Stimulated activated CD4-positive, alpha-beta T cell treated with anti-CD3 and anti-CD28 coated beads, Interleukin-2, amount 100 ng/mL, for 4 hours (primary cell): Measurements from ENCODE around the gene SMIM14.
"Not testable (repeated sequence)": the region's sequence is repeated elsewhere in the genome, so short reads cannot be mapped to it uniquely, and the experiment has no call there.

ENCODE experiments used
- DNase-seq: peaks from one replicate; pipeline ENCODE4 v3.0.0-alpha.2; 2020; ENCODE audit warnings: low read depth

SMIM14 gene

GRCh38 chr4:39596971-39597370 is 41.7 kb downstream of the SMIM14 start:
- no peak for DNase-seq

DNA sequence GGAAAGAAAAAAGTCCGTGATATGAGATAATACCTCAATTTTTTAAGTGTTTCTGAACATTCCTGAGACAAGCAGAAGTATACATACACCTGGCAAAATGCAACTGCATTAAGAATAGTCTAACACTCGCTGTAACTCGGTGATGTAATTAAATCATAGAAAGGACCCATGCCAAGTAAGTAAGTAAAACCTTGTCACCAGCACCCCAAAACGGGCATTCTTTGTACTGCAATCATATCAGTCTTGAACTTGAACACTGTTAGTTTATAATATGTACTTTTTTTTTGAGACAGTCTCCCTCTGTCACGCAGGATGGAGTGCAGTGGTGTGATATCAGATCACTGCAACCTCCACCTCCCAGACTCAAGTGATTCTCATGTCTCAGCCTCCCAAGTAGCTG is 47.4 kb downstream of the SMIM14 start:
- DNase-seq, result no peak

DNA sequence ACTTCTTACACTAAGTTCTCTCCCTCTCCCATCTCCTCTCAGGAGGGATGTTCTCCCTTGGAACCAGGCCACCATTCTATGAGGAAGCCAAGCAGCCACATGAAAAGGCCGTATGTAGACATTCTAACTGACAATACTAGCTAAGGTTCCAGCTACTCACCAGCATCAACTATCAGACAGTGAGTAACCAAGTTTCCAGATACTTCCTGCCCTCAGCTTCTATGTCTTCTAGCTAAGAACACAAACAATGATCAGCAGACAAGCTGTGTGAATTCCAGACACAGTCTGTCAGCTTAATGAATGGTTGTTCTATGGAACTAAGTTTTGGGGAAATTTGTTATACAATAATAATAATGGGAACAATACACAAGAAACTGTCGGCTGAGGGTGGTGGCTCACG is 50.8 kb downstream of the SMIM14 start:
- no peak for DNase-seq

GRCh38 chr4:39574946-39575345 is 63.7 kb downstream of the SMIM14 start:
- DNase-seq, result no peak

DNA sequence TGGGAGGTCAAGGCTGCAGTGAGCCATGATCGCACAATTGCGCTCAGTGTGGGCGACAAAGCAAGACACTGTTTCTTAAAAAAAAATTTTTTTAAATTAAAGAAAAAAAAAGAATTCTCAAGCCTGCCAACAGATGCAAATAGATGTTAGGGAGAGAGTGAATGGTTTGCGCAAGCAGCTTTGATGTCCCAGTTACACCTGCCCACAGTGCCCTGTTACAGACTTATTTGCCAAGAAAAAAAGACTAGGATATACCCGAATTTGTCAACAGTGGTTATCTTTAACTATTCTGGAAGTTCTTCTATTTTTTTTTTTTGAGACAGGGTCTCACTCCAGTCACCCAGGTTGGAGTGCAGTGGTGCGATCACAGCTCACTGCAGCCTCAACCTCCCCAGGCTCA is 67.2 kb downstream of the SMIM14 start:
- DNase-seq, result no peak

- DNase-seq, result no peak
Measured at GRCh38 chr4:39571054-39571453, 67.6 kb downstream of the SMIM14 start.

DNA sequence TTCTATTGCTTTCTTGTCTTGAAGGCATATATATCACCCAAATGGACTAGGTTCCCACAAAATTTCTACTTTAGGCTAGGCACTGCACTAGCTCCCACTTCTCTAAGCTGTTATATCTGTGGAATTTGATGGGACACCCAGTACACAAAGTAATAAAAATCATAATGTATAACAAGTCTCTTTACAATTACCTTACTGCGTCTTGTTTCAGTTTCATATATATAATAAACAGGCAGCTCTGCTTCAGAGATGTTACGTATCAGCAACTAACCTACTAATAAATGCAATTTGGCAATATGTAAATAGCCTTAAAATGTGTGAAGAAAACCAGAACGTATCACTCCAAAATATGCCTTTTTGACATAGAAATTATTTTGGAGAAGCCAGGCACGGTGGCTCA is 69.5 kb downstream of the SMIM14 start:
- DNase-seq, result no peak

DNA sequence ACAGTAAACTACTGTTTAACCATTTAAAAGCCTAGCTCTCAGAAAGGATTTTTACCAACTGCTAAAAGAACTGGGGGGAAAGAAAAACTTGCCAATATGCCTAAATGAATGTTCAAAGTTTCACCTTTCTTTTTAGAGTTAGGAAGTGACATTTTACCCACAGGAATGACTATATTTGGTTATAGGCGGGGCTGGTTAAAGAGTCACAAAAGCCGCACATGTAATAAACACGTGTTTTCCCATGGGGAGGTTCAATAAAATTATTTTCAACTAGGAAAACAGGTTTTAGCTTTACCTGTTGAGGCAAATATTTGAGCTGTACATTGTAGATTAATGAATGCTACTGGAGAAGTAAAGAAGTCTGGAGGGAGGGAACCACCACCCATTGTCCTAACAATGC is 69.9 kb downstream of the SMIM14 start:
- no peak for DNase-seq

- DNase-seq, result no peak
Measured at GRCh38 chr4:39565878-39566600, 72.6 kb downstream of the SMIM14 start.

DNA sequence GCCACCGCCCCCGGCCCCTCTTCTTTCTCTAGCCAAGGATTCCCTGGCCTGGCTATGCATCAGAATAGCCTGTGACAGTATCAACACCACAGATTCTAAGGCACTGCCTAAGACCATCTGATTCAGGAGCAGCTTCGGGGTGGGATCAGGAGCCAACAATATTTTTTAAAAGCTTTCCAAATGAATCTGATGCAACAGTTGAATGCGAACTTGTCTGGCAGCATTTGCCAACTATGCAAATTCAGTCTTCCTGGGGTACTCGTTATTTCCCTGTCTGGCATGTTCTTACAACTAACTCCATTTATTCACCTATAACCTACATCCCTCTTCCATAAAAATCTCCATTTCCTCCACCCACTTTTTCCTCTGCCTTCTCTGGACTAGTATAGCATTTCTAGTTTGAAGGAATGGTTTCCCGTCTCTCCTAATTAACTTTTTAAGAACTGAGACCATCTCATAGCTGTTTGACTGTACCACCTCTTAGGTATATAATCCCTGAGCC is 75.3 kb downstream of the SMIM14 start:
- DNase-seq, result no peak

- DNase-seq, result no peak
Measured at GRCh38 chr4:39562792-39563191, 75.9 kb downstream of the SMIM14 start.

DNA sequence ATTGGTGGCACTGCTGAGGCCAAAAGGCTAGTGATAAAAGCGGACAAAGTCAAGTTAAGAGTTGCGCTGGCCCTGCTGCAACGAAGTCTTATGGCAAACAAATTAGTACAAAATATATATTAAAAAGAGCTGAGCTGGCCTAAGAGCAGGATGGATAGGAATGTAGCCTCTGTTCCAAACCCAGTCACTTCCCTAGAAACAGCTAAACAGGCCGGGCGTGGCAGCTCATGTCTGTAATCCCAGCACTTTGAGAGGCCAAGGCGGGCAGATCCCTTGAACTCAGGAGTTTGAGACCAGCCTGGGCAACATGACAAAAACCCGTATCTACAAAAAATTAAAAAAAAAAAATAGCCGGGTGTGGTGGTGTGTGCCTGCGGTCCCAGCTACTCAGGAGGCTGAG is 79.0 kb downstream of the SMIM14 start:
- no peak for DNase-seq

DNA sequence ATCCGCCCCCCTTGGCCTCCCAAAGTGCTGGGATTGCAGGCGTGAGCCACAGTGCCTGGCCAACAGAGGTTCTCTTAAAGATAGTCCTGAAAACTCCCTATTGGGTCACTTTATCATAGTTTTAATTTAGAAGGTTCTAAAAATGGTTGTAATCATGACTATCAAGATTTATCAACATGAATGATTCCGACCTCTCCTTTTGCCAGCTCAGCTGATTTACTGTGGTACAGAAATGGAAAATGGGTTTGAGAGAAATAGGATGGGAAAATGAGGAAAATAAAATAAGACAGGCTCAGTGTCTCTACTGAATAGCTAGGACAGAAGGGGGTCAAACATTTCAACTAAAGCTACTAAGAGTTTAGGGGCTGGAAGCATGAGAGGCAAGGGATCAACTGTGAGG is 83.2 kb downstream of the SMIM14 start:
- no peak for DNase-seq

GRCh38 chr4:39548425-39549067 is 90.1 kb downstream of the SMIM14 start:
- no peak for DNase-seq

GRCh38 chr4:39544580-39545315 is 93.9 kb downstream of the SMIM14 start:
- DNase-seq, result no peak

DNA sequence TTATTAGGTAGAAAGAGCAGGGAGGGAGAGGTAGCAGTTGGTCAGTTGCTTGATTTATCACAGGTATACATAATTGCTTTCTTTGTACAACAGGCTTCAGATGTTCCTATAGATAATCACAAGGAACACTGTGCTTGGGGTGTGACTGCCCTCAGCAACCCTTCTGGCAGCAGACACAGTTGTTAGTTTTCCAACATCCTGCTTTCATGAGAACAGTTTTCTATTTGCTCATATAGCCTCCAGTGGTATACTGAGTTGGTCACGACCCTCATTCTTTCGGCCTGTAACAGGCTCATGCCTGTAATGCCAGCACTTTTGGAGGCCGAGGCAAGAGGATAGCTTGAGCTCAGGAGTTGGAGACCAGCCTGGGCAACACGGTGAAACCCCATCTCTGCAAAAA is 94.6 kb downstream of the SMIM14 start:
- DNase-seq, result not testable (repeated sequence)

DNA sequence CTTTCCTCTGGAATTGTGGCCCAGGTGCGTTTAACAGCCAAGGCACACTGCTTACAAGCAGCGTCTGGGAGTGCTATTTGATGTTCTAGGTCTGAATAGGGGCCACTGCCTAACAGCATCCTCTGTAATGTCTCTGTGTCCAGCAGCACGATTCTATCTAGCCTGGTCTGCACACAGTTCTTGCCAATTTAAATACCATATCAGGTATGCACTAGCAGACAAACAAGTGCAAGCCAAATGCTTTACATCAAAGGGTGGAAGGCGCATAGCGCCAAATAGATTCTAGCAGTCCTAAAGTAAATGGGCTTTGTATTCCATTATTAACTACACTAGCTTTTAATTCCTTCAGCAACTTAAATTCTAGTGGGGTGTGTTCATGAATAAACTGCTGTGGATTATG is 95.6 kb downstream of the SMIM14 start:
- no peak for DNase-seq

DNA sequence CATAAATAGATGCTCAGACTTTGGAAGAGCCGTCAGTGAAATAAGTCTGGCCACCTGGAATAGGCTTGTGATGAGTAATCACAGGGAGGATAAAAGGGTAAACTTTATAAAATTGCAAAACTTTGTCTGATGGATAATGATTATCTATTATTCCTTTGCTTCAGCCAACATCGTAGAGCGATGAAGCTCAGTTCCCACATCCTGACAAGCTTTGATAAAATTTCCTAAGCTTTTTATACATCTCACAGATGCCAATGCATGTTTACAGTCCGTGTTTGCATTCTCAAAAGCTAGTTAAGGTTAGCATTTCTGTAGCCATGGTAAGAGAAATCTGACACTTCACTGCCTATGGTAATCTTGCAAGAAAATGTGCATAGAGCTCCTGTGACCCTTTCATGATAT is 96.1 kb downstream of the SMIM14 start:
- DNase-seq, result no peak

- no peak for DNase-seq
Measured at GRCh38 chr4:39541987-39542610, 96.6 kb downstream of the SMIM14 start.

- DNase-seq, result no peak
Measured at GRCh38 chr4:39539089-39539611, 99.5 kb downstream of the SMIM14 start.

DNA sequence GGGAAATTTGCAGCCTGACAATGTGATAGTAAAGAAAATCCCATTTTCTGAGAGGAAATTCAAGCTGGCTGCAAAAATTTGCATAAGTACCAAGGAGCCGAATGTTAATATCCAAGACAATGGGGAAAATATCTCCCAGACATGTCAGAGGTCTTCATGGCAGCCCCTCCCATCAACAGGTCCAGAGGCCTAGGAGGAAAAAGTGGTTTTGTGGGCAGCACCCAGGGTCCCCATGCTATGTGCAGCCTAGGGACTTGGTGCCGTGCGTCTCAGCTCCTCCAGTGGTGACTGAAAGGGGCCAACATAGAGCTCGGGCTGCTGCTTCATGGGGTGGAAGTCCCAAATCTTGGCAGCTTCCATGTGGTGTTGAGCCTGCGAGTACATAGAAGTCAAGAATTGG is 105.1 kb downstream of the SMIM14 start:
- DNase-seq, result no peak

DNA sequence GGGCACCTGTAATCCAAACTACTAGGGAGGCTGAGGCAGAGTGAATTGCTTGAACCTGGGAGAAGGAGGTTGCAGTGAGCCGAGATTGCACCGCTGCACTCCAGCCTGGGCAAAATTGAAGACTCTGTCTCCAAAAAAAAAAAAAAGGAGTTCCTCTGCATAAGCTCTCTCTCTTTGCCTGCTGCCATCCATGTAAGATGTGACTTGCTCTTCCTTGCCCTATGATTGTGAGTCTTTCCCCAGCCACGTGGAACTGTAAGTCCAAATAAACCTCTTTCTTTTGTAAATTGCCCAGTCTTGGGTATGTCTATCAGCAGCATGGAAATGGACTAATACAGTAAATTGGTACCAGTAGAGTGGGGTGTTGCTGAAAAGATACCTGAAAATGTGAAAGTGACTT is 106.4 kb downstream of the SMIM14 start:
- not testable (repeated sequence) for DNase-seq
